ENCODE data around the gene TYW1.
"Not testable (repeated sequence)": the region's sequence is repeated elsewhere in the genome, so short reads cannot be mapped to it uniquely, and the experiment has no call there.

The TYW1 gene

GRCh38 chr7:67043559-67043930, 46.9 kb downstream of the TYW1 start:
- not testable (repeated sequence) for DNase-seq (ENCODE audit: low read depth in 2 of 2, low spot score in 1 of 2)

GRCh38 chr7:67045496-67045995, 48.9 kb downstream of the TYW1 start:
- DNase-seq (ENCODE audit: low read depth in 2 of 2, low spot score in 1 of 2): no peak

- not testable (repeated sequence) for DNase-seq (ENCODE audit: low read depth in 2 of 2, low spot score in 1 of 2)
Observed at GRCh38 chr7:67046819-67047218, 50.2 kb downstream of the TYW1 start.

GRCh38 chr7:67049908-67050307, 53.3 kb downstream of the TYW1 start:
- DNase-seq (ENCODE audit: low read depth in 2 of 2, low spot score in 1 of 2): not testable (repeated sequence)

GRCh38 chr7:67052161-67052560, 55.5 kb downstream of the TYW1 start:
- DNase-seq (ENCODE audit: low read depth in 2 of 2, low spot score in 1 of 2): not testable (repeated sequence)

GRCh38 chr7:67056683-67057082, 60.0 kb downstream of the TYW1 start:
- DNase-seq (ENCODE audit: low read depth in 2 of 2, low spot score in 1 of 2): no peak

GRCh38 chr7:67061321-67061720, 64.7 kb downstream of the TYW1 start:
- DNase-seq (ENCODE audit: low read depth in 2 of 2, low spot score in 1 of 2): not testable (repeated sequence)

GRCh38 chr7:67062802-67063201, 66.2 kb downstream of the TYW1 start:
- not testable (repeated sequence) for DNase-seq (ENCODE audit: low read depth in 2 of 2, low spot score in 1 of 2)

GRCh38 chr7:67066950-67067622, 70.5 kb downstream of the TYW1 start:
- not testable (repeated sequence) for DNase-seq (ENCODE audit: low read depth in 2 of 2, low spot score in 1 of 2)

GRCh38 chr7:67076120-67076519, 79.5 kb downstream of the TYW1 start:
- DNase-seq (ENCODE audit: low read depth in 2 of 2, low spot score in 1 of 2): not testable (repeated sequence)

GRCh38 chr7:67082880-67083279, 86.2 kb downstream of the TYW1 start:
- DNase-seq (ENCODE audit: low read depth in 2 of 2, low spot score in 1 of 2): not testable (repeated sequence)

- not testable (repeated sequence) for DNase-seq (ENCODE audit: low read depth in 2 of 2, low spot score in 1 of 2)
Observed at GRCh38 chr7:67089261-67089660, 92.6 kb downstream of the TYW1 start.

- DNase-seq (ENCODE audit: low read depth in 2 of 2, low spot score in 1 of 2): not testable (repeated sequence)
Observed at GRCh38 chr7:67091053-67091452, 94.4 kb downstream of the TYW1 start.

GRCh38 chr7:67098031-67098430, 101.4 kb downstream of the TYW1 start:
- not testable (repeated sequence) for DNase-seq (ENCODE audit: low read depth in 2 of 2, low spot score in 1 of 2)

- DNase-seq (ENCODE audit: low read depth in 2 of 2, low spot score in 1 of 2): not testable (repeated sequence)
Observed at GRCh38 chr7:67099406-67099805, 102.8 kb downstream of the TYW1 start.

- not testable (repeated sequence) for DNase-seq (ENCODE audit: low read depth in 2 of 2, low spot score in 1 of 2)
Observed at GRCh38 chr7:67100038-67100437, 103.4 kb downstream of the TYW1 start.

GRCh38 chr7:67100956-67101361, 104.3 kb downstream of the TYW1 start:
- DNase-seq (ENCODE audit: low read depth in 2 of 2, low spot score in 1 of 2): no peak

GRCh38 chr7:67104937-67105336, 108.3 kb downstream of the TYW1 start:
- not testable (repeated sequence) for DNase-seq (ENCODE audit: low read depth in 2 of 2, low spot score in 1 of 2)

- no peak for DNase-seq (ENCODE audit: low read depth in 2 of 2, low spot score in 1 of 2)
Observed at GRCh38 chr7:67105377-67105776, 108.7 kb downstream of the TYW1 start.

- not testable (repeated sequence) for DNase-seq (ENCODE audit: low read depth in 2 of 2, low spot score in 1 of 2)
Observed at GRCh38 chr7:67106255-67106654, 109.6 kb downstream of the TYW1 start.

- not testable (repeated sequence) for DNase-seq (ENCODE audit: low read depth in 2 of 2, low spot score in 1 of 2)
Observed at GRCh38 chr7:67111342-67111741, 114.7 kb downstream of the TYW1 start.

- DNase-seq (ENCODE audit: low read depth in 2 of 2, low spot score in 1 of 2): not testable (repeated sequence)
Observed at GRCh38 chr7:67114483-67115246, 118.0 kb downstream of the TYW1 start.
